Neural cell (in vitro differentiated cells): Measurements from ENCODE around the gene FCGR3A. TPM values are rescaled to one million over a fixed set of nuclear protein-coding genes. Genes with fewer than 3 reads are reported as not detected.
"Not testable (repeated sequence)": the region's sequence is repeated elsewhere in the genome, so short reads cannot be mapped to it uniquely, and the experiment has no call there.

Experiments
- H2AFZ ChIP-seq: fragments of 200-600, 300-800 bp; sonication (generic), shearing (Covaris generic); 2 replicates; pipeline ENCODE4 v1.6.0; 2014; ENCODE audit warnings: low read depth, mild to moderate bottlenecking, antibody characterized with exemption, low read length, moderate library complexity
- H3F3A ChIP-seq: fragments of 200-600 bp; shearing (Covaris generic); 2 replicates; pipeline ENCODE4 v1.6.1; 2016; ENCODE audit warnings: mild to moderate bottlenecking, moderate library complexity, mixed read lengths, antibody characterized with exemption, low read length; ENCODE audit not compliant: insufficient read depth, poor library complexity, severe bottlenecking
- H3K27ac ChIP-seq: fragments of 200-600, 300-800 bp; sonication (generic), shearing (Covaris generic); 2 replicates; pipeline ENCODE4 v1.5.1; 2014; ENCODE audit warnings: mild to moderate bottlenecking, low read length, moderate library complexity
- H3K27me3 ChIP-seq: fragments of 300-800, 200-600 bp; sonication (generic), shearing (Covaris generic); 2 replicates; pipeline ENCODE4 v1.6.0; 2014; ENCODE audit warnings: mild to moderate bottlenecking, low read depth, low read length, moderate library complexity; ENCODE audit not compliant: insufficient read depth
- H3K36me3 ChIP-seq: fragments of 300-800, 200-600 bp; sonication (generic), shearing (Covaris generic); 2 replicates; pipeline ENCODE4 v1.5.1; 2014; ENCODE audit warnings: mild to moderate bottlenecking, antibody characterized with exemption, low read length, moderate library complexity; ENCODE audit not compliant: insufficient read depth
- H3K4me2 ChIP-seq: fragments of 300-800, 200-600 bp; sonication (generic), shearing (Covaris generic); 2 replicates; pipeline ENCODE4 v1.6.0; 2014; ENCODE audit warnings: mild to moderate bottlenecking, low read length
- H3K4me3 ChIP-seq: fragments of 300-800, 200-600 bp; sonication (generic), shearing (Covaris generic); 2 replicates; pipeline ENCODE4 v1.5.1; 2014; ENCODE audit warnings: mild to moderate bottlenecking, low read length, moderate library complexity
- H3K79me2 ChIP-seq: fragments of 200-600 bp; shearing (Covaris generic); replicated peaks from 2 replicates; pipeline ENCODE4 v1.6.0; 2014; ENCODE audit warnings: mild to moderate bottlenecking, low read length, moderate library complexity; ENCODE audit not compliant: insufficient read depth
- H3K9ac ChIP-seq: fragments of 300-800, 200-600 bp; sonication (generic), shearing (Covaris generic); 2 replicates; pipeline ENCODE4 v1.6.1; 2016; ENCODE audit warnings: mild to moderate bottlenecking, low read length, mixed read lengths
- H3K9me2 ChIP-seq: fragments of 200-600 bp; shearing (Covaris generic); 2 replicates; pipeline ENCODE4 v1.6.1; 2016; ENCODE audit warnings: mild to moderate bottlenecking, low read length, mixed read lengths; ENCODE audit not compliant: insufficient read depth
- H3K9me3 ChIP-seq: fragments of 200-600, 300-800 bp; sonication (generic), shearing (Covaris generic); 2 replicates; pipeline ENCODE4 v1.6.1; 2016; ENCODE audit warnings: mild to moderate bottlenecking, mixed run types, low read length, moderate library complexity, mixed read lengths
- H4K20me1 ChIP-seq: fragments of 200-600 bp; shearing (Covaris generic); 2 replicates; pipeline ENCODE4 v1.6.1; 2016; ENCODE audit warnings: mild to moderate bottlenecking, mixed run types; ENCODE audit not compliant: insufficient read depth
- polyA plus RNA-seq: library from polyadenylated mRNA; depleted of rRNA; stranded (reverse); fragments of >200 nt; gene quantifications from 2 replicates; pipeline ENCODE4 v1.2.3, GENCODE V29; 2014

The FCGR3A gene
- polyA plus RNA-seq, 1 donor from 2014 or later = not detected

DNA sequence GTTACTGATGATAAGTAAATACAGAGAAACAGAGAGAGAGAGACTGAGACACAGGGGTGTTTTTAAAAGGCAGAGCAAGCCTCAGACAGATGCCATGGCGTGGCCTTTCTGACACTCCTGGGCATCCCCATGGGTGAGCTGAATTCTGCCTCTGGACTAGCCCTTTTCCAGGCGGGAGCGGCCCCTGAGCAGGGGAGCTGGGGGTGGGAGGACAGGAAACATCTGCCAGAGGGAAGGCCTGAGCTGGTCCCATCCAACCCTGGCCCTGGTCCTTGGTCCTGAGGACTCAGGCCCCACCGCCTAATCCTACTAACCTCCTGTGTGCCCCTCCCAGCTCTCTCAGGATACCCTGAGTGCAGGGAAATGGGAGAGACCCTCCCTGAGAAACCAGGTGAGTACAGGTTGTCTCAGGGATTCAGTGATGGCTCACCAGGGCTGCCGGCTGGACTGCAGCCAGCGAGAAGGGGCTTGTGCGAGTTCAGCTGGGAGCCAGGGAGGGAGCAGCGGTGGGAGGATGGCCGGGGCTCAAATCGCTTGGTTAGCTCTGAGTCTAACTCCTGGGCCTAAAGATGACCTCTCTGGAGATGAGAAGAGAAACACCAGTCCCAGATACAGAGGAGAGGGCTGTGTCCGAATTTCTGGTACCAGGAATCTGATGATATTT, 43.6 kb upstream of the FCGR3A start:
- H2AFZ ChIP-seq, H3K4me2 ChIP-seq, H3F3A ChIP-seq, H3K9me3 ChIP-seq, H3K27me3 ChIP-seq, H3K36me3 ChIP-seq, H3K9me2 ChIP-seq, H3K79me2 ChIP-seq, H4K20me1 ChIP-seq, H3K27ac ChIP-seq, H3K9ac ChIP-seq, H3K4me3 ChIP-seq: not testable (repeated sequence)

GRCh38 chr1:161592586-161592985, 43.0 kb upstream of the FCGR3A start:
- H3K4me3 ChIP-seq, H3K36me3 ChIP-seq, H3F3A ChIP-seq, H2AFZ ChIP-seq, H4K20me1 ChIP-seq, H3K4me2 ChIP-seq, H3K27me3 ChIP-seq, H3K9me3 ChIP-seq, H3K27ac ChIP-seq, H3K79me2 ChIP-seq, H3K9ac ChIP-seq, H3K9me2 ChIP-seq: not testable (repeated sequence)

GRCh38 chr1:161589920-161590319, 40.3 kb upstream of the FCGR3A start:
- not testable (repeated sequence) for H3K4me2 ChIP-seq, H3K79me2 ChIP-seq, H3K27ac ChIP-seq, H3K9ac ChIP-seq, H4K20me1 ChIP-seq, H3K9me3 ChIP-seq, H3F3A ChIP-seq, H2AFZ ChIP-seq, H3K4me3 ChIP-seq, H3K27me3 ChIP-seq, H3K9me2 ChIP-seq, H3K36me3 ChIP-seq

DNA sequence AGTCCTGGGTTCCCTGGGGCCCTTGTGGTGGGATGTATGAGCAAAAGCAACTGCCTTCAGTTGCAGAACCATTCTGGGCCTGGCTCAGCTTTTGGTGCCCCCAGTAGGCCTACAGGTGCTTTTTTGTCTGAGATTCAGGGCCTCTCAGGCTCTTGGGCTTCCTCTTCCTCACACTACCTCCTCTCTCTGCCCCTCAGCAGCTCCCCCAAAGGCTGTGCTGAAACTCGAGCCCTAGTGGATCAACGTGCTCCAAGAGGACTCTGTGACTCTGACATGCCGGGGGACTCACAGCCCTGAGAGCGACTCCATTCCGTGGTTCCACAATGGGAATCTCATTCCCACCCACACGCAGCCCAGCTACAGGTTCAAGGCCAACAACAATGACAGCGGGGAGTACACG, 39.7 kb upstream of the FCGR3A start:
- not testable (repeated sequence) for H3K27ac ChIP-seq, H3K9me3 ChIP-seq, H3K27me3 ChIP-seq, H3K36me3 ChIP-seq, H4K20me1 ChIP-seq, H3K4me2 ChIP-seq, H3K79me2 ChIP-seq, H3F3A ChIP-seq, H3K9me2 ChIP-seq, H3K4me3 ChIP-seq, H3K9ac ChIP-seq, H2AFZ ChIP-seq

- not testable (repeated sequence) for H3K9me2 ChIP-seq, H3K36me3 ChIP-seq, H3K9me3 ChIP-seq, H3K4me2 ChIP-seq, H3K79me2 ChIP-seq, H3F3A ChIP-seq, H2AFZ ChIP-seq, H3K27ac ChIP-seq, H3K27me3 ChIP-seq, H4K20me1 ChIP-seq, H3K9ac ChIP-seq, H3K4me3 ChIP-seq
Observed at GRCh38 chr1:161588596-161588995, 39.0 kb upstream of the FCGR3A start.

- H3K9me3 ChIP-seq, H3K79me2 ChIP-seq, H3K27me3 ChIP-seq, H3K4me3 ChIP-seq, H4K20me1 ChIP-seq, H3K27ac ChIP-seq, H3K36me3 ChIP-seq, H3K9ac ChIP-seq, H3K4me2 ChIP-seq, H2AFZ ChIP-seq, H3K9me2 ChIP-seq, H3F3A ChIP-seq: not testable (repeated sequence)
Observed at GRCh38 chr1:161582882-161583281, 33.3 kb upstream of the FCGR3A start.

GRCh38 chr1:161580879-161581537, 31.4 kb upstream of the FCGR3A start:
- H2AFZ ChIP-seq = not testable (repeated sequence)

DNA sequence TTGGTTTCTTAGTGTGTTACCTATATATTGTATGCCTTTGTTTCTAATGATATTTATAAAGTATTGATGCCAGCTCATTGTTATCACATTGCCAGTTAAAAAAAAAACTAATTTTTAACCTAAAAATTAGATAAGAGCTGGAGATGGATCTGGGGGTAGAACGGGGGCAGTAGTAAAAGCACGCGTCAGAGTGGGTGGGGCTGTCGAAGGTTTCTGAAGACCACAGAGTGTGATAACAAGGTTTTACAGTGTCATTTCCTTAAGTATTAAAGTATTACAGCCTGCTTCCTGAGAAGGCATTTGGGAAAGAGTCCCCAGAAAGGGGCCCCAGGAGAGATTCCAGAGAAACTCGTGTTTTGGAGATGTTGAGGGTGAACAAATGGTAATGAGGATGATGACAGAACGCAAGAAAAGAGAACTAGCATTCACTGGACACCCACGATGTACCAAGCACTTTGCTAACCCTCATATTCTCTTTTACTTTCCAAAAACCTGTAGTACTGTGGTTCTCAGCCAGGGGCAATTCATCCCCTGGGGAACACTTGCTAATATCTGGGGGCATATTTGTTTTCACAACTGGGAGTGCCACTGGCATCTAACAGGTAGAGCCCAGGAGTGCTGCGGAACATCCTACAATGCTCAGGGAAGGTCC, 30.4 kb upstream of the FCGR3A start:
- H3K79me2 ChIP-seq, H3K27me3 ChIP-seq, H3K4me3 ChIP-seq: not testable (repeated sequence)

More at GRCh38 chr1:161580879-161581537, 31.4 kb upstream of the FCGR3A start:
- not testable (repeated sequence) for H3K27me3 ChIP-seq, H3K27ac ChIP-seq, H3K36me3 ChIP-seq, H3K9me3 ChIP-seq, H3K9ac ChIP-seq, H3K4me2 ChIP-seq, H3K4me3 ChIP-seq, H3F3A ChIP-seq, H4K20me1 ChIP-seq, H3K9me2 ChIP-seq, H3K79me2 ChIP-seq

More for the DNA sequence above, 30.4 kb upstream of the FCGR3A start:
- H2AFZ ChIP-seq, H3K9ac ChIP-seq, H3K4me2 ChIP-seq, H3K27ac ChIP-seq, H3K36me3 ChIP-seq, H3K9me3 ChIP-seq, H3K9me2 ChIP-seq, H3F3A ChIP-seq, H4K20me1 ChIP-seq: not testable (repeated sequence)
